Measurements from ENCODE around the gene KCNH3.
"Not testable (repeated sequence)": the region's sequence is repeated elsewhere in the genome, so short reads cannot be mapped to it uniquely, and the experiment has no call there.

The KCNH3 gene, protein sequence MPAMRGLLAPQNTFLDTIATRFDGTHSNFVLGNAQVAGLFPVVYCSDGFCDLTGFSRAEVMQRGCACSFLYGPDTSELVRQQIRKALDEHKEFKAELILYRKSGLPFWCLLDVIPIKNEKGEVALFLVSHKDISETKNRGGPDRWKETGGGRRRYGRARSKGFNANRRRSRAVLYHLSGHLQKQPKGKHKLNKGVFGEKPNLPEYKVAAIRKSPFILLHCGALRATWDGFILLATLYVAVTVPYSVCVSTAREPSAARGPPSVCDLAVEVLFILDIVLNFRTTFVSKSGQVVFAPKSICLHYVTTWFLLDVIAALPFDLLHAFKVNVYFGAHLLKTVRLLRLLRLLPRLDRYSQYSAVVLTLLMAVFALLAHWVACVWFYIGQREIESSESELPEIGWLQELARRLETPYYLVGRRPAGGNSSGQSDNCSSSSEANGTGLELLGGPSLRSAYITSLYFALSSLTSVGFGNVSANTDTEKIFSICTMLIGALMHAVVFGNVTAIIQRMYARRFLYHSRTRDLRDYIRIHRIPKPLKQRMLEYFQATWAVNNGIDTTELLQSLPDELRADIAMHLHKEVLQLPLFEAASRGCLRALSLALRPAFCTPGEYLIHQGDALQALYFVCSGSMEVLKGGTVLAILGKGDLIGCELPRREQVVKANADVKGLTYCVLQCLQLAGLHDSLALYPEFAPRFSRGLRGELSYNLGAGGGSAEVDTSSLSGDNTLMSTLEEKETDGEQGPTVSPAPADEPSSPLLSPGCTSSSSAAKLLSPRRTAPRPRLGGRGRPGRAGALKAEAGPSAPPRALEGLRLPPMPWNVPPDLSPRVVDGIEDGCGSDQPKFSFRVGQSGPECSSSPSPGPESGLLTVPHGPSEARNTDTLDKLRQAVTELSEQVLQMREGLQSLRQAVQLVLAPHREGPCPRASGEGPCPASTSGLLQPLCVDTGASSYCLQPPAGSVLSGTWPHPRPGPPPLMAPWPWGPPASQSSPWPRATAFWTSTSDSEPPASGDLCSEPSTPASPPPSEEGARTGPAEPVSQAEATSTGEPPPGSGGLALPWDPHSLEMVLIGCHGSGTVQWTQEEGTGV

DNA sequence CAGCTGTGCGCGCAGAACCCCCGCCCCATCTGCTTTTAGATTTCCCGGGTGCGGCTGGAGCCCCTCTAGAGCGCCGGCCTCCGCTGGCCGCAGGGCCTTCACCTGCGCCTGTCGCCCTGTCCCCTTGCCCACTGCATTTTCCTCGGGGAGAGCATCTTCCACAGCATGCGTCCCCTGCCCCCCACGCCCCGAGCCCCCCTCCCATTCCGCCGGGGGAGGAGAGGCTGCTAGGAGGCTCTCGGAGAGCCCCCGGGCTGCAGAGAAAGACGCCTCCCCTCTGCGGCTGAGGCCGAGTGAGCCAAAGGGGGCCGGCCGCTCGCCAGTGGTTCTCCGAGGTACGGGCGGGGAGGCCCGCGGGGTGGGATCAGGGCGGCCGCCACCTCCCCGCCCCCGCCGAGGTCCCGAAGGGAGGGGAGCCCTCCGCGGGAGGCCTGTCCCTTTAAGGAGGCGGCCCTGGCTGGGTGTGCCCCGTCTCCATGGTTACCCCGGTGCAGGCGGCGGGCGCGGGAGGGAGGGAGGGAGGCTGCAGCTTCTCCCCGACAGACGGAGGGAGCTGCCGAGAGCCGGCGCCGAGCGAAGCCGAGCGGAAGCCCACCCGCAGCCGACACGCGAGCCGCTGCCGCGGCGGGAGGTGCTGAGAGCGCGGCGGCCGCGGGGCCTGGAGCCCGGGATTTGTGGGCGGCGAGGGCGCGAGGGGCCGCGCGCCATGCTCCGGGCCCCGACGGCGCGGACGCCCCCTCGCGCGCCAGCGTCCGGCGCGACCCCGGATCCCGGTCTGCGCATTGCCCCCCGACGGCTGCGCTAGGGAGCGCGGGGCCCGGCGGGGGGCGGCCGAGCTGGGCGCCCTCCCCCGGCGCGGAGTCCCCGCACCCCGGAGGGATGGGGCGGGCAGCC is at the start of gene KCNH3:
TSS of gene KCNH3 (plus strand) at position 521 of the 894 bp plus-strand sequence. CDS start 387 bp downstream, outside the sequence.
- peak within 1 kb of the TSS; percentile 72 for H3K4me3 Mint-ChIP-seq
- H3K9me3 Mint-ChIP-seq, result no peaks in the 10 kb centered on the region
- peaks cover 47% of the 10 kb centered on the region for H3K27me3 Mint-ChIP-seq
- H3K36me3 Mint-ChIP-seq, result no peaks in the 10 kb centered on the region
- H3K27ac Mint-ChIP-seq, result peak within 1 kb of the TSS; percentile 26
- H3K4me1 Mint-ChIP-seq, result peaks cover 47% of the 10 kb centered on the region
- peak; percentile 81 for ATAC-seq

DNA sequence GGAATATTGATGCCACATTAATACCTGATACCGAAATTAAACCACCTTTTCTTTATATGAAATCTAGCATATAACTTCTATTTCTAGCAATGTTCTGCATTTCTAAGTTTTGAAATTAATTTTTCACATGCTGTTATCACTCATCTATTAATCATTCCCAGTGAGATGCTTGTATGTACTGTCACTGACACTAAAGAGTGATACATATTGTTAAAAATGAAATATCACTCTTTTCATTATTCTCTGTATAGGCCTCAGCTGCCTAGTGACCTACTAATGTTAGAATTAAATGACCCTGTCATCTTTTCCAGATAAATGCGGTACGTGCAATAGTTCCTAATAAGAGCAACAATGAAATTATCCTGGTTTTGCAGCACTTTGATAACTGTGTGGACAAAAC is 49.7 kb upstream of the KCNH3 start:
- Mint-ChIP-seq H3K4me3 (no peak overlapping the region), H3K4me1 (no peaks in the 10 kb centered on the region), H3K27me3 (no peaks in the 10 kb centered on the region), H3K36me3 (peaks cover 20% of the 10 kb centered on the region), H3K27ac (no peak overlapping the region), H3K9me3 (no peaks in the 10 kb centered on the region)
- ATAC-seq, result no peak

DNA sequence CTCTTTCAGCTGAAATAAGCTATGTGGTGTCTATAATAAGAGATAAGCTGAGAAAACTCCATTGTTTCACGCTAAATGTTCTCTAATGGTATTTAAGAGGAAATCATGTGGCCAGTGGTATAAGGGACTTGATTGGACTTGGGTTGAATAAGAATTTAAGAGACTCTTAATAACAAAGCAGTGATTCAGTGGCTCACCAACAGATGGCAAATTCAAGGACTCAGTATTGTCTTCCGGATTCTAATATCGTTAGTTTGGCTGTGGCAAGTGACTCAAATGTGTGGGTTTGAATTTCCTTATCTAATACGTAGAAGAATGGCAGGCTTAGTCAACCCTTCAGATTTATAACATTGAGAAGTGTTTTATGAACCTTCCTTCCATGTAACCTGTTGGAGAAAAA is 49.1 kb upstream of the KCNH3 start:
- H3K36me3 Mint-ChIP-seq, result peaks cover 20% of the 10 kb centered on the region

DNA sequence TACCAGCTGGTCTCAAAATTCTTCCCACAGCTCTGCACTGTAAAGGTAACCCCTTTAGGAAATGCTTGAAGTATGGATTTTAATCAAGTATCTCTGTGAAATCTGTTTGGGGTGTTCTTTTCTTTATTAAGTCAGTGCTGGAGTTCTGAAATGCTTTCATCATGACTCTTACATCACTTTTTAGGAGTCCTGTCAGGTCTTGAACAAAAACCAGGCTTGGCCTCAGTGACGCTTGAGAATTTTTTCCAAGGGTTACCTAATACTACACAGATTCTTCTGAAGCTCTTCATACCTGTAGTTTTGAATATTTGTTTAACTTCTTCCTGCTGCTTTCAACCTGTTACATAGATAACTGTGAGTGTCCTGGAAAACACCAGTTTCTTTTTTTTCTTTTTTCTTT is 47.0 kb upstream of the KCNH3 start:
- Mint-ChIP-seq H3K27ac (no peak overlapping the region), H3K4me3 (no peak overlapping the region), H3K9me3 (no peaks in the 10 kb centered on the region), H3K36me3 (peaks cover 21% of the 10 kb centered on the region), H3K4me1 (no peaks in the 10 kb centered on the region), H3K27me3 (no peaks in the 10 kb centered on the region)
- ATAC-seq, result no peak

More for the DNA sequence above, 49.1 kb upstream of the KCNH3 start:
- Mint-ChIP-seq H3K9me3 (no peaks in the 10 kb centered on the region), H3K4me3 (no peak overlapping the region), H3K27me3 (no peaks in the 10 kb centered on the region), H3K4me1 (no peaks in the 10 kb centered on the region), H3K27ac (no peak overlapping the region)
- no peak for ATAC-seq

DNA sequence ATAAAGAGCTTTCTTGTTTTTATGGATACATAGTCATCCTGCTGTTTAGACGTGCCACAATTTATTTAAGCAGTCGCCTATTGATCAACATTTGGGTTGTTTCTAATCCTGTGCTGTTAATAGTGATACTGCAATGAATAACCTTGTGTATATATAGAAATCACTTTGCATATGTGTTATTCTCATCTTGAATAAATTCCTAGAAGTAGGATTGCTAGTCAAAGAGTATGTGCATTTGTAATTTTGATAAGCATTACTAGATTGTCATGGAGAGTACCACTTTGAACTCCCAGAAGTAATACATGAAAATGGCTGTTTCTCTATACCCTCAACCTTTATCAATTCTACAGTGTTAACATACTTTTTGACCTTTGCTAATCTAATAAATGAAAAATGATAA is 44.9 kb upstream of the KCNH3 start:
- no peaks in the 10 kb centered on the region for H3K4me1 Mint-ChIP-seq
- no peaks in the 10 kb centered on the region for H3K27me3 Mint-ChIP-seq
- H3K9me3 Mint-ChIP-seq, result no peaks in the 10 kb centered on the region
- H3K36me3 Mint-ChIP-seq, result peaks cover 32% of the 10 kb centered on the region
- no peak overlapping the region for H3K27ac Mint-ChIP-seq
- H3K4me3 Mint-ChIP-seq, result no peak overlapping the region
- no peak for ATAC-seq

DNA sequence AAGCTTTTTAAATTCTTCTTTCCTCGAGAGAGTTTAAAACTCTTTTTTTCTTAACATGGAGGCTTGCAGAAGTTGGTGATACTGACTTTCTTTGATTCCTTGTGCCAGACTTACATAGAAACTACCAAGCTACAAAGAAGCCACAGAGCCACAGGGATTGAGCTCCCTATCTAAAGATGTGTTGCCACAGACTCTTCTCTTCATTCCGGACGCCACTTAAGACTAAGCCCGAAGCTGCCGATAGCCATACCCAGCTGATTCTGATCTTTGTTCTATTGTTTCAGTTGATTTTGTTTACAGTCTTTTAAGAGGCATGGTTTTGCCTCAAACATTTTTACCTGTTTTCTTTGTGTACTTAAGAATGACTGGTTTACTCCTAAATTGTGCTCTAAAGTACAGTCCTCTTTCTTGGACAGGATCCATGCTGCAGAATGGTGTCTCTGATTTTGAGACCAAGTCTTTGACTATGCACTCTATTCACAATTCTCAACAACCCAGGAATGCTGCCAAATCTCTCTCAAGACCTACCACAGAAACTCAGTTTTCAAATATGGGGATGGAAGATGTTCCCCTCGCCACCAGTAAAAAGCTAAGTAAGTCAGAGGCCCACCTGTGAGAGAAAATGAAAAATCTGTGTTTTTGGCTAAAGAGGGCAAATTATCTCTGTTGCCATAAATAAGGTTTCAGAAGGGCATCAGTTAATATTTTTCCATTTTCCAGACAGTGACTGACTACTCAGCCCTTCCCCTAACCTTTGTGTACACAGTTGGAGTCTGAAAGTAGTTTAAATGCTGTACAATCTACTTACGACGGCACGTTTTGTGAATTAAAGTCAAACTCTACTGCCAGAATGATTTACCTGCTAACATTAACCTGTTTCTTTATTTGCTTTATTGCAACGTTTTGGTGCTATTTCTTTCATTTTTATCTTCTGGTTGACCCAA is 42.1 kb upstream of the KCNH3 start:
- Mint-ChIP-seq H3K9me3 (no peaks in the 10 kb centered on the region), H3K4me1 (no peaks in the 10 kb centered on the region), H3K27me3 (no peaks in the 10 kb centered on the region), H3K36me3 (peaks cover 29% of the 10 kb centered on the region), H3K4me3 (no peak overlapping the region), H3K27ac (no peak overlapping the region)
- no peak for ATAC-seq

DNA sequence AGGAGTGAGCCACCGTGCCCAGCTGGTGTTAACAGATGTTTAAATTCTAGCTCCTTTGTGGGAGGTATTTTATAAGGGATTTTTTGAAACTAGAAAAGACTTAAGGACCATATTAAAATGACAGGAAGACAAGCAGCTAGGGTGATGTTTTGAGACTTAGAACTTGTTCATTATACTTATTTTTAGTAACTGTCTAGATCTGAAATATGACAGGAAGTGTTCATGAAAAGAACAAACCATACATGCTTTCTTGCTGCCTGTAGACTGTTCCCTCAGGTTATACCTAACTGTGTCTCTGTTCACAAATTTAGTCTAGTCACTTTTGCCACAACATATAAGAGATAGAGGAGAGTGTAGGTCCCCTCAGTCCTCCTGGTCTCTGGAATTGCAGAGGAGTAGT is 36.9 kb upstream of the KCNH3 start:
- Mint-ChIP-seq H3K27me3 (no peaks in the 10 kb centered on the region), H3K4me3 (no peak overlapping the region), H3K9me3 (no peaks in the 10 kb centered on the region), H3K4me1 (no peaks in the 10 kb centered on the region), H3K27ac (no peak overlapping the region), H3K36me3 (peaks cover 37% of the 10 kb centered on the region)
- ATAC-seq, result no peak

DNA sequence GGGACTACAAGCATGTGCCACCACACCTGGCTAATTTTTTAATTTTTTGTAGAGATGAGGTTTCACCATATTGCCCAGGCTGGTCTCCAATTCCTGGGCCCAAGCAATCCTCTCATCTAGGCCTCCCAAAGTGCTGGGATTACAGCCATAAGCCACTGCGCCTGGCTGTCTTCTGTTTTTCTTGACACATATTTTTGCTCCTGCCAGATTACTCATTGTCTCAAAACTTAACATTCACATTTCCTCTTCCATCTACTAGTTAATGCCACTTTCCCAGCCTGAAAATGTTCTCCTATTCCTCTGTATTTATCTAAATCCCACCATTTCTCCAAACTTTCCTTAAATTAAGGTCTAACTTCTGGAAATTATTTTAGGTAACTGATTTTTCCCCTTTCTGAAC is 36.2 kb upstream of the KCNH3 start:
- Mint-ChIP-seq H3K27me3 (no peaks in the 10 kb centered on the region), H3K36me3 (peaks cover 31% of the 10 kb centered on the region), H3K4me1 (no peaks in the 10 kb centered on the region), H3K9me3 (no peaks in the 10 kb centered on the region), H3K4me3 (no peak overlapping the region), H3K27ac (no peak overlapping the region)
- ATAC-seq, result no peak

DNA sequence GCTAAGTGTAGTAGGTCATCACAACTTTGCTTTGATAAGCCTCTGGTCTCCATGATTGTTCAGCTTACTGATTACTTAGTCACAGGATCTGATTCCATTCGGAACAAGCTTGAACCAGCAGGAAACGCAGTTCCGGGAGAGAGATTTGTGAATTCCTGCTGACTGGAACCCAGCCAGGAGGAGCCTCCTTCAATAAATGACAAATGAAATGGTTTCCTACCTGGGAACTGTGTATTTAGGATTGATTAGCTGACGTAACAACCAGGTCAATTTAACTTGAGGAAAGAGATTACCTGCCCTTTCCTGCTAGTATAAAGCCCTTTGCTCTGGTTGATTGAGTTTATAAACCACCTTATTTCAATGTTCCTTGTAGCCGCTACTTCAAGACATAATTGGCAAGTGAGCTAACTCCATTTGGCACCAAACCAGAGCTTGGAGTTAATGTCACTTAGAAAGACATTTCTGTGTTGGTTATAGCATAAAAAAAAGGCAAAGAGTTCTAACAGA is 35.1 kb upstream of the KCNH3 start:
- no peak overlapping the region for H3K4me3 Mint-ChIP-seq
- no peak overlapping the region for H3K27ac Mint-ChIP-seq
- no peaks in the 10 kb centered on the region for H3K9me3 Mint-ChIP-seq
- no peaks in the 10 kb centered on the region for H3K4me1 Mint-ChIP-seq
- no peak for ATAC-seq
- H3K36me3 Mint-ChIP-seq, result peaks cover 27% of the 10 kb centered on the region
- H3K27me3 Mint-ChIP-seq, result no peaks in the 10 kb centered on the region

DNA sequence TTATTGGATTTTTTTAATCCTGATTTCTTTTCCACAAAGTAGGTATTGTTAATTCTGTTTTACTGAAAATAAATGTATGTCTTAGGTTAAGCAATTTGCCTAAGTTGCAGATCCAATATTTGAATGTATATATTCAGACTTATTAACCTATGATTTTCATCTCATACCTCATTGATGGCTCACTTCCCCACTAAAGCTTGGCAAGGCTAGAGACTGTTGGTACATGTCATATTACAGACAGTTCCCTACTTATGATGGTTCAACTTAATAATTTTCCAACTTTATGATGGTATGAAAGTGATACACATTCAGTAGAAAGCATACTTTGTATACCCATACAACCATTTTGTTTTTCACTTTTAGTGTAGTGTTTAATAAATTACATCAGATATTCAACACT is 33.2 kb upstream of the KCNH3 start:
- ATAC-seq, result no peak
- Mint-ChIP-seq H3K27me3 (no peaks in the 10 kb centered on the region), H3K9me3 (no peaks in the 10 kb centered on the region), H3K4me1 (no peaks in the 10 kb centered on the region), H3K27ac (no peak overlapping the region), H3K4me3 (no peak overlapping the region), H3K36me3 (peaks cover 18% of the 10 kb centered on the region)

DNA sequence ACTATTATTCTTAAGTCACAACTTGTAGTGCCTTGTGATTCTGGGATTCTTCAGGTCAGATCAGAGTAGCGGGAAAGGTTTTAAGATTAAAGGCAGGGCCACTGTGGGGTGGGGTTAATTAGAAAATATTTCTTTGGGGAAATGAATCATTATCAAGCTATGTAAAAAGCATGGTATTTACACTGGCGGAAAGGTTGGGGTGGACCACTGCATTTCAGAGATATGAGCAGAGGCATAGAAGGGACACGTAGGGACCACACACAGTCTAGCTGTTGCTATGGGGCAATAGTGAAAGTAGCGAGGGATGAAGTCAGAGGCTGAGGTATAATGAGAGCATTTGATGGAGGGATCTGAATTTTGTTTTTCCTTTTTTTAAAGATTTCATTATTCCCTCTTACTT is 31.7 kb upstream of the KCNH3 start:
- Mint-ChIP-seq H3K36me3 (peaks cover 18% of the 10 kb centered on the region), H3K27ac (no peak overlapping the region), H3K4me3 (no peak overlapping the region), H3K4me1 (no peaks in the 10 kb centered on the region), H3K27me3 (no peaks in the 10 kb centered on the region), H3K9me3 (no peaks in the 10 kb centered on the region)
- no peak for ATAC-seq

DNA sequence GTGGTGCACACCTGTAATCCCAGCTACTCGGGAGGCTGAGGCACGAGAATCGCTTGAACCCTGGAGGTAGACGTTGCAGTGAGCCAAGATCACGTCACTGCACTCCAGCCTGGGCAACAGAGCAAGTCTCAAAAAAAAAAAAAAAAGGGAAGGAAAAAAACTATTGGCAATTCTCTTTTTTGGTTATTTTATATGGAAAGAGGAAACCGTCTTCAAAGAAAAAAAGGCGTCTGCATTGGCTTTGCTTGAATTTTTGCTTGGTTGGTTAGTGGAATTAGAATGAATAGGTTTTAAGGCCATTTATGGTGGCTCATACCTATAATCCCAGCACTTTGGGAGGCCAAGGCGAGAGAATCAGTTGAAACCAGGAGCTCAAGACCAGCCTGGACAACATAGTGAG is 29.1 kb upstream of the KCNH3 start:
- H3K27ac Mint-ChIP-seq, ATAC-seq, H3K27me3 Mint-ChIP-seq, H3K9me3 Mint-ChIP-seq, H3K4me1 Mint-ChIP-seq, H3K4me3 Mint-ChIP-seq, H3K36me3 Mint-ChIP-seq: not testable (repeated sequence)

DNA sequence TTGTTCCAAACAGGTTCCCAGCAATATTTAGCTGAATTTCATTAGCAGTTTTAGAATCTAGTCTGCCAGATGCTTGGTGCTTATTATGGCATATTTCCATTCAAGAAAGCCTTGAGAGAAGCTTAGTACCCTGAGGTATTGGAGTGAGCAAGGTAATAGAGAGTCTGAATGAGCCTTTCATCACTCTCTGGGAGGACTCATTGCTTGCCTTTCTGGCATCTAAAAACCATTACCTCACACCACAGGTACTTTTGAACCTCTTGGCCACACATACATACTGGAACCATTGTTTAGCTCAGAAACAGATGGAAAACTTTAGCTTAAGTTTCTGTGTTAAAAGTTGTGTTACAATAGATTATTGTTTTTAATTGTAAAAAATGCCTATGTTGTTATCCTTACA is 27.4 kb upstream of the KCNH3 start:
- Mint-ChIP-seq H3K27me3 (no peaks in the 10 kb centered on the region), H3K4me3 (no peak overlapping the region), H3K4me1 (no peaks in the 10 kb centered on the region), H3K36me3 (peaks cover 1% of the 10 kb centered on the region), H3K9me3 (no peaks in the 10 kb centered on the region), H3K27ac (no peak overlapping the region)
- ATAC-seq, result no peak

DNA sequence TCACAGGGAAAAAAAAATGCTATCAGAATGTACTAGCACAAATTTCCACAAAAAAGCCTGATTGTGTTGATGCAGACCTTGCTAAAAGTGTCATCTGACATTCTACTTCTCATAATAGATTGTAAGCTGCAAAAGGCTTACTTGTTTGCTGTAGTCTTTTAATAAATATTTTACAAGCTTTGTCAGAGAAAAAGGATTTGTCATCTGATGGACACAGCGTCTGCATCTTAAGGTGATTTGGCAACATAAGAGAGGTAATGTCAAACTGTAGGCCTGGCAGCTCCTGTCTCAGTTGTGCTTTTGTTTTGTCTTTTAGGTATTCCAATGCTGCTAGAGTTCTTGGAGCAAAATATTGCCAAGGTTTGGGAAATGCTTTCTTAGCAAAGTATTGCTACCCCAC is 26.3 kb upstream of the KCNH3 start:
- no peak for ATAC-seq
- Mint-ChIP-seq H3K27ac (no peak overlapping the region), H3K4me1 (no peaks in the 10 kb centered on the region), H3K27me3 (no peaks in the 10 kb centered on the region), H3K4me3 (no peak overlapping the region), H3K36me3 (no peaks in the 10 kb centered on the region), H3K9me3 (no peaks in the 10 kb centered on the region)

Measured in stimulated activated memory B cell treated with anti-CD40 and anti-IgM and Interleukin-4, amounts not matched to agents 10 μg/mL and 1 μg/mL and 100 μg/mL, for 72 hours (primary cell).